Fibroblast of skin of back (primary cell): ENCODE measurements around the gene OPTC. TPM values are rescaled to one million over a fixed set of nuclear protein-coding genes. Genes with fewer than 3 reads are reported as not detected.
"Not testable (repeated sequence)": the region's sequence is repeated elsewhere in the genome, so short reads cannot be mapped to it uniquely, and the experiment has no call there.

Source experiments
- DNase-seq: peaks from one replicate; pipeline ENCODE4 v3.0.0-alpha.2; 2013
- polyA plus RNA-seq, 2 experiments: library from polyadenylated mRNA; unstranded; fragments of 120-200 nt; gene quantifications; one replicate each; pipeline ENCODE4 v1.2.1, GENCODE V29; 2013; ENCODE audit not compliant: insufficient read length in 2 of 2

Gene OPTC, protein sequence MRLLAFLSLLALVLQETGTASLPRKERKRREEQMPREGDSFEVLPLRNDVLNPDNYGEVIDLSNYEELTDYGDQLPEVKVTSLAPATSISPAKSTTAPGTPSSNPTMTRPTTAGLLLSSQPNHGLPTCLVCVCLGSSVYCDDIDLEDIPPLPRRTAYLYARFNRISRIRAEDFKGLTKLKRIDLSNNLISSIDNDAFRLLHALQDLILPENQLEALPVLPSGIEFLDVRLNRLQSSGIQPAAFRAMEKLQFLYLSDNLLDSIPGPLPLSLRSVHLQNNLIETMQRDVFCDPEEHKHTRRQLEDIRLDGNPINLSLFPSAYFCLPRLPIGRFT
- not detected for polyA plus RNA-seq (2013, experiment 1 of 2; ENCODE audit: insufficient read length)
- polyA plus RNA-seq (2013, experiment 2 of 2; ENCODE audit: insufficient read length) = not detected

DNA sequence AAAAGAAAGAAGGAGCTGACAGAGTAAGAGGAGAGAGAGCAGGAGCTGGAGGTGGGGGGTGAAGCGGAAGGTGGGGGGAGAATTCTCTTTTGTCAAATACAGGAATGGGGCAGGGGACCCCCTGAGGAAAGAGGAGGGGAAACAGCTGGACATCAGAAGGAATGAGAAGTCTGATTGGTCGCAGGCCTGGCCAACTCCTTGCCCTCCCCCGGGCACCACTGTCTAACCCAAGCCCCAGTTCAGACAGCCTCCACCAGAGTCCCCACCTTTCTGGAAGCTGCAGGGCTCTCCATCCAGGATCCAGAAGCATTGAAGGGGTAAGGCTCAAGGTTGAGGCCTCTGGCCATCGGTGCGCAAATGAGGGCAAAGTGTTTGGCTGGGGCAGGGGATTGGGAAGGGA is at the start of gene OPTC:
OPTC (plus strand) TSS at position 253 of the 400 bp plus-strand sequence. CDS start 1,853 bp downstream, outside the sequence.
- DNase-seq = no peak

GRCh38 chr1:203444171-203444576 is 49.8 kb upstream of the OPTC start:
- DNase-seq = no peak

GRCh38 chr1:203447151-203447550 is 46.8 kb upstream of the OPTC start:
- no peak for DNase-seq

DNA sequence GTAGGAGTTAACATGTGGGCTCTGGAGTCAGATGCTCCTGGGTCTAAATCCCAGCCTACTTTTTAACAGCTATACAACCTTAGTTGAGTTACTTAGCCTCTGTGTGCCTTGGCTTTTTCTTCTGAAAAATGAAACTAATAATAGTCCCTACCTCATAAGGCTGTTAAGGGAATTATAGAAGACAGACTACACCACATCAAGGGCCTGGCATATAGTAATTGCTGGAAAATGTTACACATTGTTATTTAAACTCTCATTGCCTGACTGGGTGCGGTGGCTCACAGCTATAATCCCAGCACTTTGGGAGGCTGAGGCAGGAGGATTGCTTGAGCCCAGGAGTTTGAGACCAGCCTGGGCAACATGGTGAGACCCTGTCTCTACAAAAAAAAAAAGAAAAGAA is 46.4 kb upstream of the OPTC start:
- not testable (repeated sequence) for DNase-seq

- DNase-seq = peak; percentile 53
Observed at GRCh38 chr1:203448521-203449061, 45.4 kb upstream of the OPTC start.

DNA sequence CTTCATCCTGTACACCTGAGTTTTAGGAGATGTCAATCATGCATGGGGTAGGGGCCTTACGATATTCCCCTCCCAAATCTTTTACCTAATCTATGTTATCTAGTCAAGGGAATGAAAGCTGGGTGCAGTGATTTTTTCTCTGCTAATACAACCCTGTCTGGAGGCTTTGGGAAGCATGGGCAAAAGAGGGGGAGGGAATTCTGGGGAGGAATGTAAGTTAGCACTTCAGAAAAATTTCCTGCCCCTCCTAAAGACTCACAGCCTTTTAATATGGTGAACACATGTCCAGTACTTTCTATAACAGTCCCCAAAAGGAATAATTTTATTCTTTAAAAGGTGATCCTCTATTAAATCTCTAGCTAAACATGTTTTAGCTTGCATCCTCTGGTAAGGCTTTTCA is 44.0 kb upstream of the OPTC start:
- DNase-seq = peak; percentile 45

- no peak for DNase-seq
Observed at GRCh38 chr1:203450479-203451149, 43.3 kb upstream of the OPTC start.

DNA sequence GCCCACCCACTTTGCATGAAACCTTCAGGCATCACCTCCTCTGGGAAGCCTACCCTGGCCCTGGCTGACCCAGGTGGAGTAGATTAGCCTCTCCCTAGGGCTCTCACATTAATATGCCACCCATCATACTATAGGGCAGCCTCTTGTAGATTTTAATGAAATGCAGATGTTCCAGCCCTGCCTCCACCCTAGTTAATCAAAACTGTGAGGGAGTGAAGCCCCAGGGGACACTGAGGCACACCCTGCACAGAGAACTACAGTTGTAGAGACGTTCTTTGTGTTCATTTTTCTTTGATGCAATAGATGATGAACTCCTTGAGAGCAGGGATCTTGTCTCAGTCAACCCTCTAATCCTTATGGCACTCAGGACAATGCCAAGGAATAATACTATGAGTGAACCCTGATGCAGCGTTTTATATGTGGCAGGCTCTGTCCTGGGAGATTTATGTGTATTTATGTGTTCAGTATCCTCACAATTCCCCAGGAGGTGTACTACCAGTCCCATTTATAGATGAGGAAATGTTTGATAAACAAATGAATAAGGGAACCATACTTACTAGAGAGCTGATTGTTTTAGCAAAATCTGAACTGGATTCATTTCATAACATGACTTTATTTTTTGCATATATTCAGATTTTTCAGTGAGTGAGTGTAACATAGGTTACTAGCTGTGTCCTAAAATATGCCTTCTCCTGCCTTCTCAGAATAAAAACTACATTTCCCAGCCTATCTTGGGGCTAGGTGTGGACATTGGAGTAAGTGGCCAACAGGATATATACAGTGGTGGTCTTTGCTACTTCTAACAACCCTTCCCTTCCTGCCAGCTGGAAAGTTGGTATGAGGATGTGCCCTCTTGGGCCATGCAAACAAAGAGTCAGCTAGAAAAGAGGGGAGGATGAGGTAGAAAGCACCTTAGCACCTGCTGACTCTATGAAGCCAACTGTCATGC is 41.8 kb upstream of the OPTC start:
- no peak for DNase-seq

- DNase-seq = no peak
Observed at GRCh38 chr1:203453016-203453415, 40.9 kb upstream of the OPTC start.

GRCh38 chr1:203453616-203454015 is 40.3 kb upstream of the OPTC start:
- DNase-seq = peak; percentile 35

DNA sequence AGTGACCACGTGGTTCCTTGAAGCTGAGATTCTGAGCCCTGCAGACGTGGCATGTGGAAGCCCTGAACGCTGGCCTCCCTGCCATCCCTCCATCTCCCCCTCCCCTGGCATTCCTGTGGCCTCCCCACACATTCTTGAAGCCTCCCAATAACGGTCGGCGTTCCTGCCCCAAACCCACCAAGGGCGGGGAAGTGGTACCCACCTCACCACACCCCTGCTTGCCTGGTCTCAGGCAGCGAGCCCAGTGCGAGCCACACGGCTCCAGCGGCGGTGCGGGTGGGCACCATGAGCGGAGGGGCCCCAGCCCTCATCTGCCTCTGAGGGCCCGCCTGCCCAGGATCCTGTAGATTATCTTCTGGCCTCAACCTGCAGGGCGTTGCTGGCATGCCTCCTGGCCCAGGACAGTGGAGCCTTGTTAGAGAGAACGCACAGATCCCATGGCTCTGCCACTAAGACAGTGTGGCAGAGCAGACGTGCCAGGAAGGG is 38.9 kb upstream of the OPTC start:
- peak; percentile 83 for DNase-seq

DNA sequence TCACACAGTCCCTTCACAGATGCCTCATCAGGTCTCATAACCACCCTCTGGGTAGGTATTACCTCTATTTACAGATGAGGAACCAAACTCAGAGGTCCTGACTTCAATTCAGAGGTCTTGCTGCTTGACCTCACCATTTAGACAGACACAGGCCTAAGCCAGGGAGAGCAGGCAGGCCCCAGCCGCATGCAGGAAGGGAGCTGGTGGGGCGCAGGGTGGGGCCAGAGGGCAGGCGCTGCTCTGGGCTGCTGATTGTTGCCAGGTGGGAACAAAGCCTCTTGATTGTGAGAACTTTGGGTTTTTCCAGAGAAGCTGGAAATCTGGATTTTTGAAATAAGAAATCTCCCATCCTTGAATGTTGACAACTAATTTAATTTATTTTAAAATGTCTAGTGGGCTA is 38.2 kb upstream of the OPTC start:
- DNase-seq = no peak

DNA sequence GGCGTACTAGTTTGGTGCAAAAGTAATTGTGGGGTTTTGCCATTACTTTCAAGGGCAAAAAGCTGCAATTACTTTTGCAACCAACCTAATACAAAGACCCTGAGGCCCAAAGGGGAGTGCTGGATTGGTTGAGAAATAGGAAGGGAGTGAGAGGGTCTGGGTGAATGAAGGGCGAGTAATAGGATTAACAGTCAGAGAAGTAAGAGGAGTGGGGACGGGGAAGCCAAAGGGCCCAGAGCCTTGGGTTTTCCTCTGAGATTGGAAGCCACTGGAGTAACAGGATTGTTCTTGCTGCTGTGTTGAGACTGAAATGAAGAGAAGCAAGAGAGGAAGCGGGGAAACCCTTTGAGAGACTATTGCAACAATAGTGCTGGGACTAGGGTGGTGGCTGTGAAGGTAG is 37.4 kb upstream of the OPTC start:
- DNase-seq = no peak

- DNase-seq = no peak
Observed at GRCh38 chr1:203458078-203458477, 35.9 kb upstream of the OPTC start.

DNA sequence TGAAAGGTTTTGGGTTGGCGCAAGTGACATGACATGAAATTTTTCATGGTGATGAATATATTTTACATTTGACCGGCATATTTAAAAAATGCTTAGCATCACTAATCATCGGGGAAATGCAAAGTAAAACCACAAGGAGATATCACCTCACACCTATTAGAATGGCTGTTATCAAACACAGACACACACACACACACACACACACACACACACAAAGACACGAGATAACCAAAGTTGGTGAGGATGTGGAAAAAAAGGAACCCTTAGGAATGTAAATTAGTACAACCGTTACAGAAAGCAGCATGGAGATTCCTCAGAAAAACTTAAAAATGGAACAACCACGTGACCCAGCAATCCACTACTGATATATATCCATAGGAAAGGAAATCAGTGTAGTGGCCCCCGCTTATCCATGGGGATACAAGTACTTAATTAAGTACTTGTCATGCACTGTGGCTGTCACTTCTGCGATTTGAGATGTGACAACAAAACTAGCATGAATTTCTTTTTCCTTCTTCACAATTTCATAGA is 34.2 kb upstream of the OPTC start:
- no peak for DNase-seq

DNA sequence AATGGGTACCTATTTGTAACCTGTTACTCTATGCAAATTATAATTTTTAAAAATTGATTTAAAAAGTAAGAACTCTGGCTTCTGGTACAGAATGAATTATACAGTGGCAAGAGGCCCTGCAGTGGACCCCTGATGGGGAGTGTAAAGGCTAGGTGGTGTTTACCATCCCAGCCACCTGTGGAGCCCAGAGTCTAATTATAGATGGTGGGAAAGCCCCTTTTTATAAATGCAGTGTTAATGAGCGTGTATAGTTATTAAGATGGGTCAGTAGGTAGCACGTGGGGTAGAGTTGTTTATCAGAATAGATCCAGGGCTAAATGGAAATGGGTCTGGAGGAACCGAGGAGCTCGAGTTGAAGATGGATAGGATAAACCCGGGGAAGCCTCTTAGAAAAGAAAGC is 32.2 kb upstream of the OPTC start:
- DNase-seq = no peak

GRCh38 chr1:203462143-203462542 is 31.8 kb upstream of the OPTC start:
- no peak for DNase-seq

DNA sequence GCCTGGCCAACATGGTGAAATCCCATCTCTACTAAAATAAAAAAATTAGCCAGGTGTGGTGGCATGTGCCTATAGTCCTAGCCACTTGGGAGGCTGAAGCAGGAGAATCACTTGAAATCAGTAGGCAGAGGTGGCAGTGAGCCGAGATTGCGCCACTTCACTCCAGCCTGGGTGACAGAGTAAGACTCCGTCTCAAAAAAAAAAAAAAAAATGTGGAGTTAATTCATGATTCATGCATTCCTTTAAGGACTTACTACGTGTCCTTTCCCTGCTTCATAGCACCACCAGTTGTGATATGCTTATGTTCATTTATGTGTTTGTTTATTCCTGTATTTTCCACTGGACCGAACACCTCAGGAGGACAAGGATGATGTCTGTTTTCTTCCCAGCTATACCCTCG is 31.1 kb upstream of the OPTC start:
- peak; percentile 87 for DNase-seq

DNA sequence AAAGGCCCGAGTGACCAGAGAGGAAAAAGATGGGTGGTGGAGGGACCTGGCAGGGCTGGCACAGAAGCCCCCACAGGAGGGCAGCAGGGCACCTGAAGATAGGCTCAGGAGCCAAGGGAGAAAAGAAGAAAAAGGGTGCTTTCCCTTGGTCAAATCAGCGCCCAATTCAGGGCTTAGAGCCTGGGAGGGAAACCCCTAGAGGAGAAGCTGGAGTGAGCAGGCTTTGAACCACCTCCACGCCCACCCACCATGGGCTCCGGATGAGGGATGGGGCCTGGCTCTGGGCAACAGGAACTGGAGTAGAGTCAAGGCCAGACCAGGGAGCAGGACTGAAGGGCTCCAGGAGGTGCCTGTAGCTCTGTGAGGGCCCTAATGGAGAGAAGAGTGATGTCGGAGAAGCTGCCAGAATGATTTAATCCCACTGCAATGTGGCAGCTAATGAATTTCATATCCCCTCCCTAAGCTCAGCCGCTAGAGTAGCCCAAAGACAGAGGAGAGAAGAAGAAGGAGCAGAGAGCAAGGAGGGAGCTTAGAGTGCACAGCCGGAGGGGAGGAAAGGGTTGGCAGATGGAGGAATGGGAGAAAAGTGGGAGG is 30.4 kb upstream of the OPTC start:
- peak; percentile 83 for DNase-seq

DNA sequence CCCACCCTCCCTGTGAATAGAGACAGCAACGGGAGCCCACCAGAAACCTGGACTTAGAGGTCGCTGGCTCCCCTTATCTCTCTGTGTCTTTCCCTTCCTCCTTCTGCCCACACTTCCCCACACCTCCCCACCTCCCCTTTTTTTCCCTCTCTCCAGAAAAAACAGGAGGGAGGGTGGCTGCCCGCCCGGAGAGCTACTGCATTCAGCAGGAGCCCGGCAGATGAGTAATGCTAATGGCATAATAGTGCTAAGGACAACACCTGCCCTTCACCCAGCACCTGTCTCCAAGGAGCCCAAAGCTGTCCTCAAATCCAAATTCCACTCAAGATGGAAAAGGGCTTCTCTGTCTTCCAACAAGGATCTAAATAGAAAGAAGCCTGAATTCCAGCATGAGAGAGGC is 29.7 kb upstream of the OPTC start:
- peak; percentile 54 for DNase-seq

DNA sequence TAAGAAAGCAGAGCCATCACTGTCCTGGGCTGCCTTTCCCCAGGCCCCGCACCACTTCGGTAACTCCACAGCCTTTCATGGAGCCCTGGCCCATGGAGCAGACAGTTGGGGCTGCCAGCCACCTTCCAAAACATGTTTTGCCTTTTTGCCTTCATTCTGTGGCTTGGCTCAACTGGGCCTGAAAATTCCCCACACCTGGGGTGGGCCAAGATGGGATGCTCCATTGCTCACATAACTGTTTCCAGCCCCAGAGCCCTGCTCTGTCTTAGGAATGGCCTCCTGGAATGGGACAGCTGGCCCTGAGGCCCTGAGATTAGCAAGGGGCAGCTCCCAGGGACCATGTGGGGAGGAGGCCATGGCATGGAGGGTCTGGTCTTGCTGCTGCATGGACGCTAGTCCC is 29.2 kb upstream of the OPTC start:
- no peak for DNase-seq
